GM23338 (cell line): ENCODE results near the gene TCF7L2. TPM values are rescaled to one million over a fixed set of nuclear protein-coding genes. Genes with fewer than 3 reads are reported as not detected.

ENCODE experiments used
- ATAC-seq: fragments of 200-7000 bp; cut with Tn5 transposase; 3 replicates; pipeline ENCODE4 v1.9.1; 2020
- DNase-seq: peaks from one replicate; pipeline ENCODE4 v3.0.0-alpha.2; 2015; ENCODE audit warnings: low spot score
- H2AFZ ChIP-seq: fragments of 200-600 bp; sonication (generic); 2 replicates; pipeline ENCODE4 v1.8.0; 2016; ENCODE audit warnings: antibody characterized with exemption, mild to moderate bottlenecking, moderate library complexity
- H3F3A ChIP-seq: fragments of 200-600 bp; sonication (generic); replicated peaks from 2 replicates; pipeline ENCODE4 v1.8.0; 2017; ENCODE audit warnings: antibody characterized with exemption, mixed run types, low read depth
- H3K27ac ChIP-seq: fragments of 200-600 bp; sonication (generic); 2 replicates; pipeline ENCODE4 v1.6.1; 2016; ENCODE audit warnings: low read depth
- H3K27me3 ChIP-seq: fragments of 200-600 bp; sonication (generic); 2 replicates; pipeline ENCODE4 v1.8.0; 2016; ENCODE audit warnings: mild to moderate bottlenecking, mixed run types, moderate library complexity; ENCODE audit not compliant: insufficient read depth
- H3K36me3 ChIP-seq: fragments of 200-600 bp; sonication (generic); 2 replicates; pipeline ENCODE4 v1.8.0; 2016; ENCODE audit warnings: mild to moderate bottlenecking; ENCODE audit not compliant: insufficient read depth
- H3K4me1 ChIP-seq: fragments of 200-600 bp; sonication (generic); 2 replicates; pipeline ENCODE4 v1.8.0; 2016; ENCODE audit warnings: mild to moderate bottlenecking, moderate library complexity; ENCODE audit not compliant: insufficient read depth
- H3K4me2 ChIP-seq: fragments of 200-600 bp; sonication (generic); 2 replicates; pipeline ENCODE4 v1.7.1; 2017; ENCODE audit warnings: mixed run types
- H3K4me3 ChIP-seq: fragments of 200-600 bp; sonication (generic); 2 replicates; pipeline ENCODE4 v1.6.1; 2016; ENCODE audit warnings: mixed run types
- H3K79me2 ChIP-seq: fragments of 200-600 bp; sonication (generic); replicated peaks from 2 replicates; pipeline ENCODE4 v1.8.0; 2017; ENCODE audit warnings: mild to moderate bottlenecking; ENCODE audit not compliant: insufficient read depth
- H3K9me2 ChIP-seq: fragments of 200-600 bp; sonication (generic); 2 replicates; pipeline ENCODE4 v1.8.0; 2017; ENCODE audit not compliant: insufficient read depth
- H4K20me1 ChIP-seq: fragments of 200-600 bp; sonication (generic); replicated peaks from 2 replicates; pipeline ENCODE4 v1.8.0; 2017; ENCODE audit warnings: mild to moderate bottlenecking; ENCODE audit not compliant: insufficient read depth
- H3K27ac Mint-ChIP-seq: 2 replicates; pipeline ENCODE4 v1.8.0; 2020; ENCODE audit warnings: inconsistent platforms, mild to moderate bottlenecking, moderate library complexity, mixed read lengths
- H3K27me3 Mint-ChIP-seq: 3 replicates; pipeline ENCODE4 v1.8.0; 2022; ENCODE audit warnings: low read depth, mild to moderate bottlenecking, moderate library complexity, mixed read lengths, inconsistent platforms; ENCODE audit not compliant: insufficient read depth, poor library complexity
- H3K36me3 Mint-ChIP-seq: 3 replicates; pipeline ENCODE4 v1.8.0; 2021; ENCODE audit warnings: low read depth, mild to moderate bottlenecking, inconsistent platforms, moderate library complexity, mixed read lengths
- H3K4me1 Mint-ChIP-seq: 3 replicates; pipeline ENCODE4 v1.8.0; 2020; ENCODE audit warnings: mild to moderate bottlenecking, inconsistent platforms, mixed read lengths
- H3K4me3 Mint-ChIP-seq: 3 replicates; pipeline ENCODE4 v1.8.0; 2021; ENCODE audit warnings: moderate library complexity, mild to moderate bottlenecking, inconsistent platforms, mixed read lengths
- H3K9me3 Mint-ChIP-seq: 3 replicates; pipeline ENCODE4 v1.8.0; 2020; ENCODE audit warnings: moderate library complexity, mild to moderate bottlenecking, inconsistent platforms, mixed read lengths
- CREB1 ChIP-seq: fragments of 250-450 bp; sonication (Bioruptor Pico); IDR thresholded peaks from 2 replicates; pipeline ENCODE4 v1.5.0; 2020; ENCODE audit warnings: low read depth, mild to moderate bottlenecking, moderate library complexity
- ETS1 ChIP-seq: IDR thresholded peaks from 2 replicates; pipeline ENCODE4 v1.6.1; 2016; ENCODE audit warnings: antibody characterized with exemption
- JUNB ChIP-seq: IDR thresholded peaks from one replicate; pipeline ENCODE4 v1.6.1; 2016; ENCODE audit warnings: antibody characterized with exemption; ENCODE audit not compliant: unreplicated experiment
- NANOG ChIP-seq: IDR thresholded peaks from 2 replicates; pipeline ENCODE4 v1.6.1; 2016; ENCODE audit warnings: antibody characterized with exemption, borderline replicate concordance
- POLR2AphosphoS5 ChIP-seq: IDR thresholded peaks from 2 replicates; pipeline ENCODE4 v1.6.1; 2016; ENCODE audit warnings: antibody characterized with exemption, low read depth
- STAT1 ChIP-seq: IDR thresholded peaks from one replicate; pipeline ENCODE4 v1.6.1; 2016; ENCODE audit warnings: antibody characterized with exemption; ENCODE audit not compliant: unreplicated experiment
- polyA plus RNA-seq: library from polyadenylated mRNA; unstranded; fragments of >200 nt; fragmentation: Nextera tagmentation; extraction: Ambion mirVana; gene quantifications from 2 replicates; pipeline ENCODE4 v1.2.1, GENCODE V29; 2016
- total RNA-seq: library from RNA; depleted of rRNA; stranded (reverse); fragments of >200 nt; shearing (Covaris generic); gene quantifications from 2 replicates; pipeline ENCODE4 v1.2.3, GENCODE V29; 2014

TCF7L2 gene
- total and polyA plus RNA-seq, 2 experiments from 2014 or later: 32.2 to 80.8 TPM

- Histone ChIP-seq H3K4me1 (peaks cover 98% of the 10 kb centered on the region), H3K4me3 (no peak overlapping the region), H4K20me1 (peaks cover 29% of the 10 kb centered on the region), H3K36me3 (no peaks in the 10 kb centered on the region; the same call in 1 of the 2 replicates), H3K9me2 (no peaks in the 10 kb centered on the region), H3K4me2 (peak overlapping the region; percentile 53), H3F3A (peaks cover 12% of the 10 kb centered on the region; the same call in 1 of the 2 replicates), H3K79me2 (peaks cover 87% of the 10 kb centered on the region), H2AFZ (no peak overlapping the region), H3K27ac (peak overlapping the region; percentile 57; the same call in 1 of the 2 replicates), H3K27me3 (no peaks in the 10 kb centered on the region)
- TF ChIP-seq NANOG: no peak
- DNase-seq (no peak), ATAC-seq (no peak)
- Mint-ChIP-seq H3K27ac (peak overlapping the region; percentile 3), H3K36me3 (peaks cover 4% of the 10 kb centered on the region; the same call in 1 of the 3 replicates), H3K4me1 (peaks cover 95% of the 10 kb centered on the region), H3K9me3 (no peaks in the 10 kb centered on the region), H3K4me3 (peak overlapping the region; percentile 8; the same call in 1 of the 3 replicates), H3K27me3 (peaks cover 22% of the 10 kb centered on the region)
These were observed 181.7 kb downstream of the TCF7L2 start for GRCh38 chr10:113131613-113132261.

- TF ChIP-seq STAT1: no peak
- TF ChIP-seq JUNB: peak; percentile 11
- 0 out of 2 replicates have a peak, but pooled peaks have one; percentile 25 for TF ChIP-seq CREB1 (CRISPR knock-in tag)
- TF ChIP-seq ETS1: no peak
- Mint-ChIP-seq H3K9me3 (no peaks in the 10 kb centered on the region), H3K36me3 (peaks cover 8% of the 10 kb centered on the region; the same call in 1 of the 3 replicates), H3K27me3 (peaks cover 21% of the 10 kb centered on the region), H3K4me1 (peaks cover 99% of the 10 kb centered on the region), H3K27ac (peak overlapping the region; percentile 85), H3K4me3 (peak overlapping the region; percentile 52)
- no peak overlapping the region for H2AFZ ChIP-seq
- H4K20me1 ChIP-seq: peaks cover 25% of the 10 kb centered on the region
- peaks cover 99% of the 10 kb centered on the region for H3K4me1 ChIP-seq
- H3K27me3 ChIP-seq: no peaks in the 10 kb centered on the region
- peak overlapping the region; percentile 53 for H3K4me2 ChIP-seq
- H3K79me2 ChIP-seq: peaks cover 87% of the 10 kb centered on the region
- no peak overlapping the region; the same call in 1 of the 2 replicates for H3K4me3 ChIP-seq
- peaks cover 12% of the 10 kb centered on the region; the same call in 1 of the 2 replicates for H3F3A ChIP-seq
- DNase-seq (peak; percentile 65), ATAC-seq (peak; percentile 23)
- no peaks in the 10 kb centered on the region for H3K9me2 ChIP-seq
- H3K27ac ChIP-seq: peak overlapping the region; percentile 57
- H3K36me3 ChIP-seq: no peaks in the 10 kb centered on the region; the same call in 1 of the 2 replicates
These were observed 182.6 kb downstream of the TCF7L2 start for GRCh38 chr10:113132591-113133121.

- TF ChIP-seq POLR2AphosphoS5 (peak; percentile 23; the same call in 1 of the 2 replicates), NANOG (no peak)
- H3K27ac ChIP-seq: peak overlapping the region; percentile 57
- no peak overlapping the region for H2AFZ ChIP-seq
- H3K27me3 ChIP-seq: no peaks in the 10 kb centered on the region
- H3K9me3 Mint-ChIP-seq: no peaks in the 10 kb centered on the region
- DNase-seq (no peak), ATAC-seq (peak; percentile 16)
- H4K20me1 ChIP-seq: peaks cover 21% of the 10 kb centered on the region
- peaks cover 97% of the 10 kb centered on the region for H3K4me1 Mint-ChIP-seq
- peak overlapping the region; percentile 49 for H3K4me3 Mint-ChIP-seq
- H3K36me3 Mint-ChIP-seq: peaks cover 8% of the 10 kb centered on the region; the same call in 1 of the 3 replicates
- H3K4me3 ChIP-seq: peak overlapping the region; percentile 30; the same call in 1 of the 2 replicates
- H3K27ac Mint-ChIP-seq: peak overlapping the region; percentile 85
- no peaks in the 10 kb centered on the region for H3K9me2 ChIP-seq
- peaks cover 24% of the 10 kb centered on the region for H3K27me3 Mint-ChIP-seq
- H3F3A ChIP-seq: peaks cover 8% of the 10 kb centered on the region; the same call in 1 of the 2 replicates
- peaks cover 87% of the 10 kb centered on the region for H3K79me2 ChIP-seq
- peaks cover 98% of the 10 kb centered on the region for H3K4me1 ChIP-seq
- peak overlapping the region; percentile 53 for H3K4me2 ChIP-seq
- H3K36me3 ChIP-seq: no peaks in the 10 kb centered on the region; the same call in 1 of the 2 replicates
These were observed 183.6 kb downstream of the TCF7L2 start for GRCh38 chr10:113133497-113134115.
